Hypothalamus (tissue), 51 donors: ENCODE measurements around the gene KRTAP4-12.
"Not testable (repeated sequence)": the region's sequence is repeated elsewhere in the genome, so short reads cannot be mapped to it uniquely, and the experiment has no call there.

ENCODE experiments used
- DNase-seq, 51 donors: peaks; one replicate each; lab custom pipeline; 2025; lab: John Stamatoyannopoulos, UW

The KRTAP4-12 gene

GRCh38 chr17:41123991-41124371 is at the start of gene KRTAP4-12:
KRTAP4-12 (minus strand) TSS chr17:41124182; CDS start chr17:41124122, 60 bp downstream.
- DNase-seq = not testable (repeated sequence)

- DNase-seq = no peak
Measured at GRCh38 chr17:41171886-41172285, 47.9 kb upstream of the KRTAP4-12 start.

GRCh38 chr17:41168121-41168520 is 44.1 kb upstream of the KRTAP4-12 start, which contains the start of gene KRTAP4-3:
KRTAP4-3 (minus strand) TSS chr17:41168221; CDS start chr17:41168172, 49 bp downstream.
- DNase-seq = no peak

- DNase-seq = no peak
Measured at GRCh38 chr17:41167561-41167960, 43.6 kb upstream of the KRTAP4-12 start.

- DNase-seq = no peak
Measured at GRCh38 chr17:41163828-41164227, 39.8 kb upstream of the KRTAP4-12 start.

- DNase-seq = no peak
Measured at GRCh38 chr17:41160648-41161047, 36.7 kb upstream of the KRTAP4-12 start, which contains the start of gene KRTAP4-4. KRTAP4-4 (minus strand) TSS chr17:41160748; CDS start chr17:41160691, 57 bp downstream.

- not testable (repeated sequence) for DNase-seq
Measured at GRCh38 chr17:41160190-41160589, 36.2 kb upstream of the KRTAP4-12 start.

- DNase-seq = peak in 3 of 51 donors; percentile 0 to 6 (median 1)
Measured at GRCh38 chr17:41153856-41154255, 29.9 kb upstream of the KRTAP4-12 start.

GRCh38 chr17:41151525-41151924 is 27.5 kb upstream of the KRTAP4-12 start:
- DNase-seq = no peak

- DNase-seq = no peak
Measured at GRCh38 chr17:41150026-41150425, 26.0 kb upstream of the KRTAP4-12 start.

- no peak for DNase-seq
Measured at GRCh38 chr17:41149652-41149985, 25.6 kb upstream of the KRTAP4-12 start, which contains the start of gene KRTAP4-5. KRTAP4-5 (minus strand) TSS chr17:41149825; CDS start chr17:41149767, 58 bp downstream.

GRCh38 chr17:41148971-41149651 is 25.1 kb upstream of the KRTAP4-12 start:
- DNase-seq = not testable (repeated sequence)

- no peak for DNase-seq
Measured at GRCh38 chr17:41147531-41148204, 23.7 kb upstream of the KRTAP4-12 start.

- DNase-seq = no peak
Measured at GRCh38 chr17:41145261-41145660, 21.3 kb upstream of the KRTAP4-12 start.

GRCh38 chr17:41144846-41145245 is 20.9 kb upstream of the KRTAP4-12 start:
- DNase-seq = no peak

- no peak for DNase-seq
Measured at GRCh38 chr17:41141361-41141760, 17.4 kb upstream of the KRTAP4-12 start.

GRCh38 chr17:41140360-41141131 is 16.6 kb upstream of the KRTAP4-12 start, which contains the start of gene KRTAP4-6:
KRTAP4-6 (minus strand) TSS chr17:41140544; CDS start chr17:41140487, 57 bp downstream.
- DNase-seq = no peak

GRCh38 chr17:41139865-41140264 is 15.9 kb upstream of the KRTAP4-12 start:
- not testable (repeated sequence) for DNase-seq

GRCh38 chr17:41133880-41134735 is 10.1 kb upstream of the KRTAP4-12 start:
- no peak for DNase-seq

GRCh38 chr17:41131979-41132378 is 8.0 kb upstream of the KRTAP4-12 start:
- no peak for DNase-seq
